GM15510 (cell line): ENCODE measurements around the gene ASIC3.
A peak's percentile ranks its signal among the peaks of the same experiment; 100 is the strongest.

Source experiments
- POLR2A ChIP-seq: IDR thresholded peaks from 3 replicates; pipeline ENCODE4 v1.6.1; 2011; ENCODE audit warnings: borderline replicate concordance; ENCODE audit not compliant: insufficient read length; ENCODE audit errors: extremely low read depth

ASIC3 gene

DNA sequence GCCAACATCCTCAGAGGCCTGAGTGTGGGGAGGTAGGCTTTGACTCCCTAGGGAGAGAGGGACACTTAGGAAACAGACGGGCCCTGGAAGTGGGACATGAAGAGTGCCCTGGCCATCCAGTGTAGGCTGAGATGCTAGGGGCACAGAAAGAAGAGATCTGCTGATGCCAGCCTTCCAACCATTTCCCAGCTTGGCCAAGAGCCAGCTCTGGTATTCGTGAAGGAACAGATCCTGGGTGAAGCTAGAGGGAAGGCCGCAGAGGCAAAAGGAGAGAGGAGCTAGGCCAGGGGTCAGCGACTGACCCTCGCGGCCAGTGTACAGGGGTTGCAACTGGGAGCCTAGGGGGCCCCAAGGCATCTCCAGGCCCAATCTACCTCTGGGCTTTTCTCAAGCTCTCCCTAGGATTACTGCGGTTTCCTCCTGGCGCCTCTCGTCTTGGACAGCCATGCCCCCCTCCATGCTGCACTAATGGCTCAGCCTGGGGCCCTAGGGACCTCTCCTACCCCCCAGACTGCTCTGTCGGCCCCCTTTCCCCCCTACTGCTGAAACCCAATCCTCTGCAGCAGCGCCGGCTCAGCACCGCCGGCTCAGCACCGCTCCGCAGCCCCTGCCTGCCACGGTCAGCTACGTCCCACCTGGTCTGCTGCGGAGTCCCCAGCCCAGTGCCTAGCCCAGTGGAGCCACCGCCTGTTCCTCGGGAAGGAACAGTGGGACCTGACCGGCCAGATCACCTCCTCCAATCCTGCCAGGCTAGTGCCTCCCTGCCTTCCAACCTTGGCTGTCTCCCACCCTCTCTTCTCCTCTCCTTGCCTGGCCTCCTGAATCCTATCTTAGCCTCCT is at the start of gene ASIC3:
Gene ASIC3, plus strand, starts transcription at position 556 of the 840 bp plus-strand sequence. CDS start 355 bp downstream, outside the sequence.
- TF ChIP-seq POLR2A = no peak

DNA sequence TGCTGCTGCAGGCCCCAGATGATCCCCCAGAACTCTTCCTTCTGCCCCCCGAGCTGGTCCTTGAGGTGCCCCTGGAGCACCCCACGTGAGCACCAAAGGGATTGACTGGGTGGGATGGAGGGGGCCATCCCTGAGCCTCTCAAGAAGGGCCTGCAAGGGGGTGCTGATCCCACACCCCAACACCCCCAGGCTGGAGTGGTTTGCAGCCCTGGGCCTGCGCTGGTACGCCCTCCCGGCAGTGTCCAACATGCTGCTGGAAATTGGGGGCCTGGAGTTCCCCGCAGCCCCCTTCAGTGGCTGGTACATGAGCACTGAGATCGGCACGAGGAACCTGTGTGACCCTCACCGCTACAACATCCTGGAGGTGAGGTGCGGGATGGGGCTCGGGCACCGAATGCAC is 49.3 kb upstream of the ASIC3 start:
- no peak for TF ChIP-seq POLR2A

DNA sequence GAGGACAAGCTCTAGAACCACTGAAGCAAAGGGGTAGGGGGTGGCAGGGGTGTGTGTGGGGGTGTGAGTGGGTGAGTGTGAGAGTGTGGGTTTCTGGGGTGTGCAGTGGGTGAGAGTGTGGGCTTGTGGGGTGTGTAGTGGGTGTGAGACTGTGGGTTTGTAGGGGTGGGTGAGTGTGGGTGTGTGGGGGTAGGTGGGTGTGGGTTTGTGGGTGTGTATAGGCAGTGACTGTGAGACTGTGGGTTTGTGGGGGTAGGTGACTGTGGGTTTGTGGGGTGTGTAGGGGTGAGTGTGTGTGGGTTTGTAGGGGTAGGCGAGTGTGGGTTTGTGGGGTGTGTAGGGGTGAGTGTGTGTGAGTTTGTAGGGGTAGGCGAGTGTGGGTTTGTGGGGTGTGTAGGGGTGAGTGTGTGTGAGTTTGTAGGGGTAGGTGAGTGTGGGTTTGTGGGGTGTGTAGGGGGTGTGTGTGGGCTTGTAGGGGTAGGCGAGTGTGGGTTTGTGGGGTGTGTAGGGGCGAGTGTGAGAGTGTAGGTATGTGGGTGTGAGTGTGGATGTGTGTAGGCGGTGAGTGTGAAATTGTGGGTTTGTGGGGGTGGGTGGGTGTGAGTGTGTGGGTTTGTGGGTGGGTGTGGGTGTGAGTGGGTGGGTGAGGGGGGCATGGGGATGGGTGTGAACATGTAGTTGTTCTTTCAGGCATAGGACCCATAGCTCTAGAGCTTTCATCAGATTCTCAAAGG is 48.7 kb upstream of the ASIC3 start:
- TF ChIP-seq POLR2A = no peak

GRCh38 chr7:151000897-151001495 is 47.3 kb upstream of the ASIC3 start:
- no peak for TF ChIP-seq POLR2A

DNA sequence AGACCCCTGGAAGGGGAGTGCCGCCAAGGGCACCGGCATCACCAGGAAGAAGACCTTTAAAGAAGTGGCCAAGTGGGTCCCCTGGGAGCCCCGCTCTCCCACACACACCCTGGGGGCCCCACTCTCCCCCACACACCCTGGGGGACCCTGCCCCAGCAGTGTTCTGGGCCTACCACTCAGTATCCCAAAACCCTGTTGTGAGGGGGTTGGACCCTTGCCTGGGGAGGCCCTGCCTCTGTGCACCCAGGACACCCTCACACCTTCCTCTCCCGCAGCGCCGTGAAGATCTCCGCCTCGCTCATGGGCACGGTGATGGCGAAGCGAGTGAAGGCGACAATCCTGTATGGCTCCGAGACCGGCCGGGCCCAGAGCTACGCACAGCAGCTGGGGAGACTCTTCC is 46.8 kb upstream of the ASIC3 start:
- TF ChIP-seq POLR2A = no peak

DNA sequence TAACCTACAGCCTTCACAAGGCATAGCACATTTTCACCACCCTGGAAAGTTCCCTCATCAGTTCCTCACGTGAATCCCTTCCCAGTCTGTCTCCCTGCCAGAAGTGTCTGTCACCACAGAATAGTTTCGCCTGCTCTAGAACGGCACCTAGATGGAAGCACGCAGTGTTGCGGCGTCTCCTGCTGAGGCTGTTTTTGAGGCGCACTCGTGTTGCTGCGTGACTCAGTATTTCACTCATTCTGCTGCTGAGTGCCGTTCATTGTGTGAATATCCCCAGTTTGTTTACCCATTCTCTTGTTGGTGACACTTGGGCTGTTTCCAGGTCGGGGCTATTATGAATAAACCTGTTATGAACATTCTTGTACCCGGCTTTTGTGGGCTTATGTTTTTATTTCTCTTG is 44.8 kb upstream of the ASIC3 start:
- no peak for TF ChIP-seq POLR2A

DNA sequence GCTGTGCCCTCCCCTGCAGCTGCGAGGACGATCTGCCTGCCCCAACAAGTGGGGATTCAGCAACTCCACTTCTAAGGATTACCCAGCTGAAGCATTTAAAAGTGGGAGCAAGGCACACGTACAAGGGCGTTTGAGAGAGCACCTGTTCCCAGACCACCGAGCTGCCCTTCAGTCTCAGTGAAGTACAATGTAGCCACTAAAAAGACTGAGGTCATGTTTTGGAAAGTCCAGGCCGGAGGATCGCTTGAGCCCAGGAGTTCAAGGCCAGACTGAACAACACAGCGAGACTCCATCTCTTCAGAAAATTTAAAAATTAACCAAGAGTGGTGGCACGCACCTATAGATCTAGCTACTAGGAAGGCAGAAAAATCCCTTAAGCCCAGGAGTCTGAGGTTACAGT is 42.8 kb upstream of the ASIC3 start:
- TF ChIP-seq POLR2A = no peak

GRCh38 chr7:151006590-151007300 is 41.6 kb upstream of the ASIC3 start:
- no peak for TF ChIP-seq POLR2A

- no peak for TF ChIP-seq POLR2A
Observed at GRCh38 chr7:151007469-151007898, 40.8 kb upstream of the ASIC3 start.

- no peak for TF ChIP-seq POLR2A
Observed at GRCh38 chr7:151008143-151008510, 40.2 kb upstream of the ASIC3 start.

- TF ChIP-seq POLR2A = peak; percentile 50
Observed at GRCh38 chr7:151008511-151009323, 39.6 kb upstream of the ASIC3 start.

DNA sequence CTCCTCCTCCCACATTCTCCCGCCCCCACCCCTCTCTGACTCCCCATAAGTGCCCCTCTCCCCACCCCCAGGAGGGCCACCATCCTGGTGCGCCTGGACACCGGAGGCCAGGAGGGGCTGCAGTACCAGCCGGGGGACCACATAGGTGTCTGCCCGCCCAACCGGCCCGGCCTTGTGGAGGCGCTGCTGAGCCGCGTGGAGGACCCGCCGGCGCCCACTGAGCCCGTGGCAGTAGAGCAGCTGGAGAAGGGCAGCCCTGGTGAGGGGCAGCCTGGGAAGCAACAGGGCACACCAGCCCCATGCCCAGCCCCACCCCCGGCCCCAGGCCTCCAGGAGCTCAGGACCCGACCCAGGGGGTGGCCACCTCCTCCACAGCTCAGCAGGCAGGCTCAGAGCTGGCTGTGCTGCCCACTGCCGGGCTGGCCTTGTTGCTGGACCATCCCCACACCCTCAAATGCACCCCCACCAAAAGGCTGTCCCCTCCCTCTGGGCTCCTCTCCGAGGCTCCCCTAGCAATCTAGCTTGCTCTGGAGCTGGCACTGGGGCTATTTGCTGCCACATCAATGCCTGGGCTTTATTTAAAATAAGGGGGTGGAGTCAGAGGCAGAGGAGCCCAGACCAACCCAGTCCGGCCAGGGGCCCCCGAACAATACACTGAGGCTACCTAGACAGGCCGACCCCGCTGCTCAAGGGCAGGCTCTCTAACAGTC is 38.8 kb upstream of the ASIC3 start:
- TF ChIP-seq POLR2A = no peak

DNA sequence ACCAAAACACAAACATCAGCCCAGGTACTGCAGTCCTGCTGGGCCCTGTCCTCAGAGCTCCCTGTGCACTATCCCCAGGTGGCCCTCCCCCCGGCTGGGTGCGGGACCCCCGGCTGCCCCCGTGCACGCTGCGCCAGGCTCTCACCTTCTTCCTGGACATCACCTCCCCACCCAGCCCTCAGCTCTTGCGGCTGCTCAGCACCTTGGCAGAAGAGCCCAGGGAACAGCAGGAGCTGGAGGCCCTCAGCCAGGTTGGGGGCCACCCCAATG is 38.4 kb upstream of the ASIC3 start:
- TF ChIP-seq POLR2A = no peak

DNA sequence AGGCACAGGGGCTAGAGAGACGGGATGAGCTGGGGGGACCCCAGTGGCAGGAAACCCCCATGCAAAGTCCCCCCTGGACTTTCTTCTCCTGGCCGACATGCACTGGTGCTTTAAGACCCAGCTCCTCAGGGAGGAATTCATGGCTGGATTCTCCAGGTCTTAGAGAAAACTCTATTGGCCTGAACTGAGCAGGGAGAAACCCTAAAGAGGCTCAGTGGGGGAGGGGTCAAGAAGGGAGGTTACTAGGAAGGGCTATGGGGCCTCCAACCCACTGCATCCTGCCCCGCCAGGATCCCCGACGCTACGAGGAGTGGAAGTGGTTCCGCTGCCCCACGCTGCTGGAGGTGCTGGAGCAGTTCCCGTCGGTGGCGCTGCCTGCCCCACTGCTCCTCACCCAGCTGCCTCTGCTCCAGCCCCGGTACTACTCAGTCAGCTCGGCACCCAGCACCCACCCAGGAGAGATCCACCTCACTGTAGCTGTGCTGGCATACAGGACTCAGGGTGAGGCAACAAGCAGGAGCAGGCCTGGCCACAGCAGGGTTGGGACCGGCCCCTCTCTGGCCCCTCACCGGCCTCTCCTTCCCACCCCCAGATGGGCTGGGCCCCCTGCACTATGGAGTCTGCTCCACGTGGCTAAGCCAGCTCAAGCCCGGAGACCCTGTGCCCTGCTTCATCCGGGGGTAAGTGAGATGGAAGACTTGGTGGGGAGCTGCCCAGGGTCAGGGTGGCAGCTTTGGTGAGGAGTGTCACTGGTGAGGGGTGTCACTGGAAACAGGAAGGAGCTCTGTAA is 37.8 kb upstream of the ASIC3 start:
- TF ChIP-seq POLR2A = no peak

DNA sequence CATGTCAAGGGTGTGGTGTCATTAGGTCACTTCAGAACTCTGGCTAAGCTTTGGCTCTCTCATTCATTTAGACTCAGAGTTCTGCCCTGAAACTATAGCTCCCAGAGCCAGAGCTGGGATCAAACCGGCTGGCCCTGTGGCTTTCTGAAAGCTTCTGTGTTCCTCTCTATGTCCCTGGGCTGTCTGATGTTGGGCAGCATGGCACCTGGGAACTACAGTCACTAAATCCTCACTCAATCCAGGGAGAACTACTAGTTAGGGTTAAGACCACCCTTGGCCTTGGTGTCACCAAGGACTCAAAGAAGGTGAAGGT is 37.3 kb upstream of the ASIC3 start:
- TF ChIP-seq POLR2A = no peak
